Nucleus accumbens (tissue), 56 donors: ENCODE data around the gene PNLIP.

Experiments
- DNase-seq, 56 donors: peaks; one replicate each; lab custom pipeline; 2025; lab: John Stamatoyannopoulos, UW

PNLIP gene

GRCh38 chr10:116545756-116546155 is at the start of gene PNLIP:
Gene PNLIP, plus strand, starts transcription at chr10:116545931. Its CDS starts 162 bp downstream, at chr10:116546093.
- DNase-seq = no peak

DNA sequence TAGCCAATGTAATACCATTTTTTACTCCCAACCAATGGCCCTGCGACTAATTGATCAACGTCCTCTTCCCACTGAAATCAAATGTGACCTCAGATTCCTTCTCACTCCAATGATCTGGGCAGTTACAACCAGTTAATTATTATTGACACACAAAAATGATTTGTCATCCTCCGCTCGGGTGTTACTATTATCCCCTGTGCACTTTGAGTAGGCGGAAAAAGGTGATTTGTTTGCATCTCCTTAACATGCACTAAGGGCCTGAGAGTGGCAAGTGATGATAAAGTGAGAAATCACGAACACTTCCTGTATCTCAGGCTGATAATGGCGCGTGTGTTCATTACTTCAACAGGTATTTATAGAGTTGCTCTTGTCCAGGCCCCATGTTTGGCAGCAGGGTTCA is 40.9 kb upstream of the PNLIP start:
- DNase-seq = no peak

DNA sequence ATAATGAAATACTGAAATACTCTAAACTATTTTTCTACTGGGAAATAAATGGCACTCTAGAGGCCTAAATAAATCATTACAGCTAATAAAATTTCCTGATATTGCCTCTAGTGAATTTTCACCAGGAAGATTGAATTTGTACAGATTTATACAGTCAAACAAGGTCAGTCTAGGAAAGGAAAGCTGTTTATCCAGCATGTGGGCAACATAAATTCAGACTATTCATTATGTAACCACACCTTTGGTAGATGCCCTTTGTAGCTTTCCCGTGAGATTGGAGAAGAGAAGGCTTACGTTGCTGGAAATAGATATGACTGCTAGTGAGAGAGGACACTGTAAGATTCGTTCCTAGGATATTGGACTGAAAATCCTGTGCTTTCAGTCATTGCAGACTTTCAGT is 35.2 kb upstream of the PNLIP start:
- DNase-seq = no peak

DNA sequence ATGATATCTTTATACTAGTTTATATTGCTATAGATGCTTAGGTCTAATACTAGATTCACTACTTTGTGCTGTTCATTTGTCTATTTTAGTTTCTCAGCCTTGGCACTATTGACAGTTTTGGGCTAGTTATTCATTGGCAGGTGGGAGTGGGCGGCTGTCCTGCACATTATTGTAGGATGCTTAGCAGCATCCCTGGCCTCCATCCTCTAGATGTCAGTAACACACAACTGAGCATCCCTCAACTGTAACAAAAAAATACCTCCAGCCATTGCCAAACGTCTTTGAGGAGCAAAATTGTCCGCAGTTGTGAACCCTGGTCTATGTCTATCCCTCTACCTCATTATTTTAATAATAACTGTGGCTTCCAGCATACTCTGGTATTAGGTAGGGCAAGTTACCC is 34.4 kb upstream of the PNLIP start:
- DNase-seq = no peak

DNA sequence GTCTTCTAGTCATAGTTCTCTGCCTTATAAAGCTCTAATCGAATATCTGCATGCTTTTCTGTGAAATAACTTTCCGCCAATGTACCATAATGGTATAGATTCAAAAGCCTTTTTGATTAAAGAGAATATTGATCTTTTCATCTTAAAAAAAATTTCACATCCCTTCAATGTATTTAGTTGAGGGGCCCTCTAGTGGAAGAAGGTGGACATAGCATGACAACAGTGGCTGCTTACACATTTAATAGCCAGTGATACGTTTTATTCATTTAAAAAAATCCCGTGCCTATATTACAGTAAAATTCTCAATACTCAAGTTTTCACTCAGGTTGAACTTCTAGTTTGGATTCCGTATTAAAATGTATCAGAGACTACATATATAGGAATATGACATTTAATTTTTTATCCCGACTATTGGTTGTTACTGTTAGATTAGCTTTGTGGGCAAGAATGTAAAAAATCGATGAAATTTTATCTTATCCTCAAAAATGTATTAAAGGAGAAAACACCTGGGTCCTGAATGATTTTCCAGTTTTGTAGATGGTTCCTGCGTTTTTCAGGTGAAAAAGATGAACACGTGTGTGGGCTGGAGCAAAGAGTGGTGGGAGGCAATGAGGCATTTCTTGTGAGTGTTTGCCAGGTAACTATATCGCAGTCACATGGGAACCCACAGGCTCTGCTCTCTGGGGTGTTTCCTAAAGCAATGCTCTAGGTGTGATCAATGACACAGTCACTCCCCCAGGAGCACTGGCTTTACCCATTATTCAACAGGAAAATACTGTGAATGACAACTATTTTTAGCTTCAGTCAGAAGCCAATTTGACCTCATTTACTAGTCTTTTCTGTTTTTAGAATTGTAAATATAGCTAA is 24.1 kb upstream of the PNLIP start:
- peak in 26 of 56 donors; percentile 1 to 69 (median 13) for DNase-seq

GRCh38 chr10:116522803-116523381 is 22.8 kb upstream of the PNLIP start:
- DNase-seq = no peak

DNA sequence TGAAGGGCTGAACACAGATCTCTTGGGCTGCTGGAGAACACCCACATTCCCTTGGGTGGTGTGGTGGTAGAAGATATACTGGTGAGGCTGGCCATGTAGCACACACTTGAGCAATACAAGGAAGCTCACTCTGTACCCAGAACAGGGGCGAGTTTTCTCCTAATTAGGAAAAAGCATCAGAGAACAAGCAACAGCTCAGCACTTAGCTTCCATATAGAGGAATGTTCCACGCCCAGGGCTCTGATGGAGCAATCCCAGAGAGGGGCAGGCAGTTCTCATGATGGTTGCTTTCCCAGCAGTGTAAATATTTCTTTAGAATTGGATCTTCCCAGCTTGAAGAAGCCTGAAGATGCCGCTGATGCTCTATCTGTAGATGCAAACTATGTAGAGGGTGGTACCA is 21.0 kb upstream of the PNLIP start:
- no peak for DNase-seq

DNA sequence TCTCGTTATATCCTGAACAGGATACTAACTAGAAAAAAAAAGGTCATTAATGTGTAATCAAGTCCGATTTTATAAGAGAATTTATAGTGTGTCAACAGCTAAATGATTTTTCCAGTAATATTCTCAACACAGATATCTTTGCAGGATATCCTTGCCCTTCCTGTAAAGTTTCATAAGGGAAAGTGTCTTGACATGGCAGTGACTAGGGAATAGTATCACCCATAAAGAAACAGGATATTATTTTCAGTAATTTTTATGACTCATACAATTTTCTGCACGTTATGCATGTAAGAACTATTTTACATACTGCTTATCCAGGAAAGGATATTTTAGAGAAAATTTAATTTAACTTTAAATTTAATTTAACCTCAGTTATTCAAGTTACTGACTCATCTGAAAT is 19.5 kb upstream of the PNLIP start:
- no peak for DNase-seq

- DNase-seq = no peak
Observed at GRCh38 chr10:116536810-116537209, 8.9 kb upstream of the PNLIP start.

DNA sequence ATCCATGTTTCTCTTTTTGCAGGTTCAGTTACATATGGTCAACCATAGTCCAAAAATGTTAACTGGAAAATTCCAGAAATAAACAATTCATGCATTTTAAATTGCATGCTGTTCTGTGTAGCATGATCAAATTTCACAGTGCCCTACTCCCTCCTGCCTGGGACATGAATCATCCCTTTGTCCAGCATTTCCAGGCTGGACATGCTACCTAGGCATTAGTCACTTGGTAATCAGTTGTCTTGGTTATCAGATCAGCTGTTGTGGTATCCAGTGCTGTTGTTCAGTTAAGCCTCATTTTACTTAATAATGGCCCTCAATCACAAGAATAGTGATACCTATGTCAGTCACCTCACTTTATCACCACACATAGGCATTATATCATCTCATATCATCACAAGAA is 7.3 kb upstream of the PNLIP start:
- no peak for DNase-seq

DNA sequence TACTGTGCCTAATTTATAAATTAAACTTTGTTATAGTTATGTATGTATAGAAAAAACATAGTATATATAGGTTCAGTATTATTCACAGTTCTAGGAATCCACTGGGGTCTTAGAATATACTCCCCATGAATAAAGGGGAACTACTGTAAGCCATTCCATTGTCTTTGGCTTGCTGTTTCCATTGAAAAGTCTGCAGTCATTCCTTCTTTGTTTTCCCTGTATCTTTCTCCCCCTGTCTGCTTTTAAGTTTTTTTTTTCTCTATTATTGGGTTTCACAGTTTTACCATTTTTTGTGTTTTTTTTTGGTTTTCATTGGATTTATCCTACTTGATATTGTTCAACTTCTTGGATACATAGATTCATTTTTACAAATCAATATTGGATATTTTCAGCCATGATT is 6.7 kb upstream of the PNLIP start:
- no peak for DNase-seq

DNA sequence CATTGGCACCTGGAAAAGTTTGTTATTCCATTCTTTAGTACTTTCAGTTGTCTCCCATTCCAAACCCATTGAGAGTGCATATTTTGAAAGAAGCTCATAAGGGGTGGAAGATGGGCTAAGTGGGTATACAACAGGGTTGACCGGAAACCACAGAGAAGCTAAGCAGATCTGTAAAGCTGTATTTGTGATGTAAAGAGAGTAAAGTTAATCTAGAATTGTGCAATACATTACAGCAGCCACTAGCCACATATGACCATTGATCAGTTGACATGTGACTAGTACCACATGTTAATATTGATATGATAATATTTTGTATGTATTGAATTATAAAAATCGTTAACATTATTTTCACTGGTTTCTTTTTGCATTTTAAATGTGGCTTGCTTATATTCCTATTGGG is 4.9 kb upstream of the PNLIP start:
- DNase-seq = no peak

DNA sequence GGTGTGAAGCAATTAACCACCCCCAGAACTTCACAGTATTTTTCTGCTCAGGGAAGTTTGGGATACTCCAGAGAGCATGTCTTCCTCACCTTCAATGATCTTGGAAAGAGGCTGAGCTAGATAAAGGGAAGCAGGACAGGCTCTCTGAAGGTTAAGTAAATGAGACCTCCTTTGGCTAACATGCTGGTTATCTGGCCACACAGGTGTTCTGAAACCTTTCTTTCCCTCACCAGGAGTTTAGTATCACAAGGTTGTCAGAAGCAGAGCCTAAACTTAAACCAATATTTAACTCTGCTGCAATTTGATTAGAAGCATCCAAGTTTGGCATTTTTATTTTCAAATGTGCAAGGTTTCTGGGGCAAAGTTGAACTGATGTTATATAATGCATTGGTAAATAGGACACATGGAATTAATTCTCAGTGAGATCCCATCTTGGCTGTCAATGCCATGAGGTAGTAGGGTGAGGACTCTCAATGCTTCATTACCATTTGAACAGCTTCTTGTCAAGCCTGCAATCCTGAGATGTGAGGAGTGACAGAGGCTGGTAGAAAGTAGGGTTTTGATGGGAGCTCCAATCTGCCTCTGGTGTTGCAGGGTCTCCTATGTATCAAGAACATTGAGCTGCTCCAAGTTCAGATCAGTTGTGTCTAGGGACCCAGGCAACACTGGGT is 3.6 kb upstream of the PNLIP start:
- no peak for DNase-seq

- DNase-seq = no peak
Observed at GRCh38 chr10:116545122-116545521, 609 bp upstream of the PNLIP start.

DNA sequence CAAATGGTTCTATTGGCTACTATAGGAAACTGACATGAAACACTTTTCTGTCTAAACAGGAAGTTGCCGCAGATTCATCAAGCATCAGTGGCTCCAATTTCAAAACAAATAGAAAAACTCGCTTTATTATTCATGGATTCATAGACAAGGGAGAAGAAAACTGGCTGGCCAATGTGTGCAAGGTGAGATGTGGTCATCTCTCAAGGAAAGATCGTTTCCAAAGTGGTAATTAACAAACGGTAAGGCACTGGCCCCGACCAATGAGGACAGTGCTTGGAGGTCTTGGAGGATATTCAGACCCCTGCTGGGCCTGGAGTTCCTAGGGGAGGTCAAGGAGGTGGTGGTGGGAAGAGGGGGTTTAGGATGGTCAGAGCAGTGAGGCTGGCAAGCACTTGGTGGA is 2.6 kb downstream of the PNLIP start:
- no peak for DNase-seq

- no peak for DNase-seq
Observed at GRCh38 chr10:116553378-116553980, 7.7 kb downstream of the PNLIP start.

- no peak for DNase-seq
Observed at GRCh38 chr10:116554628-116555027, 8.9 kb downstream of the PNLIP start.

DNA sequence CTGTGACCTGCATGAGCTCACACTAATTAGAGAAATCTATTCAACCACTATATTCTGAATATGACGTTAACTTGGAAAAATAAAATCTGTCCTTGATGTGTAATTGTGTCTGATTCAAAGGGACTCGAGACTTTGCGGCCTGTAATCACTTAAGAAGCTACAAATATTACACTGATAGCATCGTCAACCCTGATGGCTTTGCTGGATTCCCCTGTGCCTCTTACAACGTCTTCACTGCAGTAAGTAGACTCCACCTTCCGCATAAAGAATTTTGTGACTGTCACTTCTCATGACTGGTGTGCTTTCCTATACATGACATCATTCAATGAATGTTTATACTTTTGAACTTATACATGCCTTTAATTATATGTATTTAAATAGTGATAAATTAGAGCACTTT is 10.1 kb downstream of the PNLIP start:
- no peak for DNase-seq

GRCh38 chr10:116557305-116557880 is 11.7 kb downstream of the PNLIP start:
- no peak for DNase-seq

DNA sequence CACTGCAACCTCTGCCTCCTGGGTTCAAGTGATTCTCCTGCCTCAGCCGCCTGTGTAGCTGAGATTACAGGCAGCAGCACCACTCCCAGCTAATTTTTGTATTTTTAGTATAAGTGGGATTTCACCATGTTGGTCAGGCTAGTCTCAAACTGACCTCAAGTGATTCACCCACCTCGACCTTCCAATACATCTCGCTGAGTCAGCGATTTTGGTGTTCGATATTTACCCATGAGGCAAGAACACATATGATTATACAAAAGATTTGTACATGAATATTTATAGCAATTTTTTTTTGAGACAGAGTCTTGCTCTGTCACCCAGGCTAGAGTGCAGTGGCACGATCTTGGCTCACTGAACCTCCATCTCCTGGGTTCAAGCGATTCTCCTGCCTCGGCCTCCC is 19.8 kb downstream of the PNLIP start:
- DNase-seq = no peak

DNA sequence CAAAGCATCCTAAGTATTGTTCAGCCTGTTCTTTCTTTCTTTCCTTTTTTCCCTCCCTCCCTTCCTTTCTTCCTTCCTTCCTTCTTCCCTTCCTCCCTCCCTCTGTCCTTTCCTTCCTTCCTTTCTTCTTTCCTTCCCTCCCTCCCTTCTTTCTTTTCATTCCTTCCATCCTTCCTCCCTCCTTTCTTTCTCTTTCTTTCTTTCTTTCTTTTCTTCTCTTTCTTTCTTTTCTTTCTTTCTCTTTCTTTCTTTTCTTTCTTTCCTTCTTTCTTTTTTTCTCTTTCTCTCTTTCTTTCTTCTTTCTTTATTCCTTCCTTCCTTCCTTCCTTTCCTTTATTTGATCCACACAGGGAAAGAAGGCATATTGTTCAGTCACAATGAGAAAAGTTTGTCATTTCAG is 21.2 kb downstream of the PNLIP start:
- DNase-seq = no peak
